NOMO-1 treated with DMSO at 0.1 percent for 48 hours (cell line): Measurements from ENCODE around the gene SDHAF2.
"Not testable (repeated sequence)": the region's sequence is repeated elsewhere in the genome, so short reads cannot be mapped to it uniquely, and the experiment has no call there.

Source experiments
- DNase-seq: peaks from one replicate; lab custom pipeline; 2025; ENCODE audit not compliant: unreplicated experiment; lab: John Stamatoyannopoulos, UW

SDHAF2 gene

DNA sequence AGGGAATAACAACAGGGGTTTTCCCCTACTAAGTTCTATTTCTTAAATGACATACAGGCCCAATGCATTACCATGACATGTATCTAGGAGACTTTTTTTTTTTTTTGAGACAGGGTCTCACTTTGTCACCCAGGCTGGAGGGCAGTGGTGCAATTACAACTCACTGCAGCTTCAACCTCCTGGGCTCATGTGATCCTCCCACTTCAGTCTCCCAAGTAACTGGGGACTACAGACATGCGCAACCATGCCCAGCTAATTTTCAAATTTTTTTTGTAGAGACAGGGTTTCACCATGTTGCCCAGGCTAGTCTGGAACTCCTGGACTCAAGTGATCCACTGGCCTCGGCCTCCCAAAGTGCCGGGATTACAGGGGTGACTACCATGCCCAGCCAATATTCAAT lies 7.7 kb upstream of the SDHAF2 start:
- DNase-seq: no peak

DNA sequence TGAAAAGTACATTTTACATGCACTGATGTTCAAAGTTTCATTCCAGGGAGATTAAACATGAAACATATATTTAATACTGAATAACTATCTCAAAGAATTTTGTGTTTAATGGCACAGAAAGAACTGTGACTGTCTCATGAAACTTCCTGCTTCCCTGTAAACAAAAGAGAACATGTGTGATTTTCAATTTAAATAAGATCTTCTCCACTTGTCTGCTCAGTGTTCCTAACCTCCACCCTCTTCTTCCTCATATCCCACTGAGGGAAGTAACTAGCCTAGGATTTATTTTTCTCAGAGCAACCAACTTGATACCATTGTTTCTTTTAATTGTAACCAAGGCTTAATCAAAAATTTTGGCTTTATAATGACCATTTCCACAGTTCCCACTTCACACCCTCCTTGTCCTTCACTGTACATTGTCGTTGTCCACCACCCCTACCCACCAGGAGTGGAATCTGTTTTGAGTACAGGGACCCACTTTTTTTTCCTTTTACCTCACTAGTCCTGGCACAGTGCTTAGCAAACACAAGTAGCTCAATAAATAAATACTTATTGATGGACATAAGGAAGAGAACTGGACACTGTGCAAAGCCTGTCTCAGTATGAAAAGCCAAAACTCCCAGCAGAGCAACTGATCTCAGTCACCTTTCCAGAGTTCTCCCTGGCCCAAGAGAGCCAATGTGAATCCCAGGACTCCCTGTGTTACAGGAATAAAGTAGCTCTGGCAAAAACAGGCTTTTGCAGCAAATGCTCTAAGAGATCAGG lies 4.4 kb upstream of the SDHAF2 start:
- DNase-seq: no peak

DNA sequence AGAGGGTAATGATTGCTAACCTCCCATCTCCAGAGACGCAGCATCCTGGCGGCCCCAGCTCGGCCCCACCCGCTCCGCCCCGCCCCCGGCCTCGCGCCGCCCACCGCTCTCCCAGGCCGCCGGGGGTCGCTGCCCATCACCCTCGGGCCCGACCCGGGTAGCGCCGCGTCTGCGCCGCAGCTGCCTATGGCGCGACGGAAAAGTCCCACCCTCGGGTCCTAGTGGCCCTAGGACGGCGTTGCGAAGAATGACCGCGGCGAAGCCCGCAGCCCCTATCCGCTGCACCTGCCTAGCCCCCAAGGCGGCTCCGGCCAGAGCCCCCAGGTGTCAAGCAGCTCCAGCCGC lies 606 bp upstream of the SDHAF2 start:
- DNase-seq: peak; percentile 39

DNA sequence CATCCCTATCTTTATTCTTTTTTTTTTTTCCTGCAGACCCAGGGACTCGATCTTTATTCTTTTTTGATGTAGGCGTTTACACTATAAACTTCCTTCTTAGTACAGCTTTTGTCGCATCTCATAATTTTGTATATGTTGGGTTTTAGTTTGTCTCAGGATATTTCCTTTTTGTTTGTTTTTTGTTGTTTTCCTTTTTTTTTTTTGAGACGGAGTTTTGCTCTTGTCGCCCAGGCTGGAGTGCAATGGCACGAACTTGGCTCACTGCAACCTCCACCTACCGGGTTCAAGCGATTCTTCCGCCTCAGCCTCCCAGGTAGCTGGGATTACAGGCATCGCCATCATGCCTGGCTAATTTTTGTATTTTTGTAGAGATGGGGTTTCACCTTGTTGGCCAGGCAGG lies 915 bp downstream of the SDHAF2 start:
- DNase-seq: not testable (repeated sequence)

DNA sequence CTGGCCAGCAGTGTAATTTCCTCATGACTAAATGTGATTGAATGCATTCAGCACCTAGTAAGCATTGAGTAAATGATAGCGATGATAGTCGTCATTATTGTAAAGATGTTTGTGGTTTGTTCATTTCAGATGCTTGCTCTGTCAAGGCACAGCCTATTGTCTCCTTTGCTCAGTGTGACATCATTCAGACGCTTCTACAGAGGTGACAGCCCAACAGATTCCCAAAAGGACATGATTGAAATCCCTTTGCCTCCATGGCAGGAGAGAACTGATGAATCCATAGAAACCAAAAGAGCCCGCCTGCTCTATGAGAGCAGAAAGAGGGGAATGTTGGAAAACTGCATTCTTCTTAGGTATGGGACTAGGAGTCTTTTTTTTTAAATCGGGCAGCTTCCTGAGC lies 7.6 kb downstream of the SDHAF2 start:
- no peak for DNase-seq

DNA sequence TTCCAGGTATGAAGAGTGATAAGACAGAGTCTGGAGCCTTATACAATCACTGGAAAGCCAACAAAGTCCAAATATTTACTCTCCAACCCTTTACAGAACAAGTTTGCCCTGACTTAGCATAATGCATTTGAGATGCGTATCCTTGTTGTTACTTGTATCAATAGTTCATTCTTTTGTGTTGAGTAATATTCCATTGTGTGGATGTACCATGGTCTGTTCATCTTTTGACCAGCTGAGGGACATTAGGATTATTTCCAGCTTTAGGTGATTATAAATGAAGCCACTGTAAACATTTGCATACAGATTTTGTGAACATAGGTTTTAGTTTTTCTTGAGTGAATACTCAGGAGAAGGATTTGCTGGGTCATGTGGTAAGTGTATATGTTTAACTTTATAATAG lies 9.7 kb downstream of the SDHAF2 start:
- no peak for DNase-seq

DNA sequence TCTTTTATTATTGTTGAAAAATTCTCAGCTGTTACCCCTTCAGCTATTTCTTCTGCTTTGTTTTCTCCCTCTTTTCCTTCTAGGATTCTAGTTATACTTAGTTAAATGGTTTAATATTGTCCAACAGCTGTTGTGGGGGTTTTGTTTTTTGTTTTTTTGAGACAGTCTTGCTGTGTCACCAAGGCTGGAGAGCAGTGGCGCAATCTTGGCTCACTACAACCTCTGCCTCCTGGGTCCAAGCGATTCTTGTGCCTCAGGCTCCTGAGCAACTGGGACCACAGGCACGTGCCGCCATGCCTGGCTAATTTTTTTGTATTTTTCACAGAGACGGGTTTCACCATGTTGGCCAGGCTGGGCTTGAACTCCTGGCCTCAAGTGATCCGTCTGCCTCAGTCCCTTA lies 12.7 kb downstream of the SDHAF2 start:
- DNase-seq: no peak

DNA sequence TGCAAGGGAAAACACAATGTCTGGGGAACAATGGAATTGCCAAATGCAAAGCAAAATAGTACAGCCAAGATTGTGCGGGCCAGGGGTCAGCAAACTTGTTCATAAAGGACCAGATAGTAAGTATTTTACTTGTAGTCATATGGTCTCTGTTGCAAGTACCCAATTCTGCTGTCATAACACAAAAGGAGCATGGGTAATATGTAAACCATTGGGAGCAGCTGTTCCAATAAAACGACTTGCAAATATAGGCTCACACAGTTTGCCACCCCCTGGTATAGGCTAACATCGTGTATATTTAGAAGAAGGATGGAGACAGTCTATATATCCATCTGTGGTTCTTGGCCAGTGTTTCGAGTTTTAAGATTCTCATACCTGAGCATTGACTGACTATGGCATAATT lies 15.6 kb downstream of the SDHAF2 start:
- no peak for DNase-seq

DNA sequence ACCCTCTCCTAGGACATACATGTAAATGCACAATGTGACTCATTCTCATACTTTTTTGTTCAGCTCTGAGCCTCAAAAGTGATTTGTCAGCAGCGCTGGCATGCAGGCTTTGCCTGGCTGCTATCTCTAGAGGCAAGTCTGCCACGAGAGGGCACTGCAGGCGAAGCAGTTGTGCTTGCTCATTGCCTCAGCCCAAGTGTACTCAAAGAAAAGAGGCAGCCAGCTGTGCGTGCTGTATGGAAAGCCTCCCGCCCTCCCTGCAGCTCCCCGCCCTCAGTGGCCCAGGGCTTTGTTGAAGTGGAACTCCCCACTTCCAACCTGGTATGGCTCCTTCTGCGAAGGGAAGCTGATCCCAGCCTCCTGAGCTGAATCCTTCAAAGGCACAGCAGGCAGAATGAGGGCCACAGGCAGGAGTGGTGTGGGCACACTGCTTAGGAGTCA lies 16.3 kb downstream of the SDHAF2 start:
- peak; percentile 11 for DNase-seq

DNA sequence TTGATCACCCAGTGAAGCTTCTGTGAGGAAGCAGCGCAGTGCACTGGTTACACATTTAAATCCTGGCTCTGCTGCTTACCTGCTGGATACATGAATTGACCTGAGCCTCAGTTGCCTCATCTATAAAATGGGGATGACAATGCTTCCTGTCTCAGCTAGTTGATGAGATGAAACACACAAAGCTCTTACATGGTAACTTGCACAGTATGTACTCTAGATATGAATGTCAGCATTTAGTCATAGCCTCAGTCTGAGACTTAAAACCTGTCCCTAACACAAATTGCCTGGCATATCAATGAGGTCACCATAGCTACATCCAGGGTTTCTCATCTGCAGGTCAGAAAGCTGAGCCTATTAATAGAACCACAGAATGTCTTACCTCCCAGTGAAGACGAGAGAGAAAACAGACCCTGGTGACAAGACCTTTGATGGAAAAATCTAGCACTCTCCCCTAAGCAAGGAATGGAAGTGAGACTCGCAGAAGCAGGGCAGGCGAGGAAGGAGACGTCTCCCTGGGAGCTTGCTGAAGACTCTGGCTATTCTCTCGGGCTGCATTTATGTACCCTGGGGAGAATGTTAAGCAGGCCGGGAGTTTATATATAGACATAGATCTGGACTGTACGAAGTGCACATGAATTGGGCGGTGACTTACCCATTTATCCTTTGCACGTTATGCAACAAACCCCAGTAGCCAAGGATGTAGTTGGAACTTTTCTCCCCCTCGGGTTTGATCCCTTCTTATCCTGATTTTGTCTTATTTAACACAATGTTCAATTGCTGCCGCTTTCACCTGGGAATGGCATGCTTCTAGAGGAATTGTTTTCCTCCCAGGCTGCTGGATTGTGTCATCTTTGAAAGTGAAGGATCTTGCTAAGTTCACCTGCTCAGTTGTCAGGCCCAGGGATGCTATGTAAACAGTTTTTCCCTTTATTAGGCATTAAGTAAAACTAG lies 18.0 kb downstream of the SDHAF2 start:
- DNase-seq: no peak

DNA sequence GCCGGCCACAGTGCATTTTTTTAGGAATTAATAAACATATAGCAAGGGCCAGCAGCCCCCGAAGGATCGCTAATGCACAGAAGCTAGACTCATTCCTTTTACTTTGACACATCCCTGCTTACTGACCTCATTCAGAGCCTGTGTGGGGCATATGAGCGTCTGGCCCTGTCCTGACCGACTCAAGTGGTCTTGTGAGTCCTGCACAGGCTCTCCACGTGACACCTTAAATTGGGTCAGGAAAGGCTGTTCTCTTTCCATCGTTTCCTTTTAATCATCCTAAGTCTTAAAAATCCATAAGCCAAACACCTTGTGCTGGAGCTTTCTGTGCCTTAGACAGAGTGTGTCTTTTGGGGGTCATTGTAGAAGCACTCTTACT lies 18.6 kb downstream of the SDHAF2 start:
- no peak for DNase-seq

DNA sequence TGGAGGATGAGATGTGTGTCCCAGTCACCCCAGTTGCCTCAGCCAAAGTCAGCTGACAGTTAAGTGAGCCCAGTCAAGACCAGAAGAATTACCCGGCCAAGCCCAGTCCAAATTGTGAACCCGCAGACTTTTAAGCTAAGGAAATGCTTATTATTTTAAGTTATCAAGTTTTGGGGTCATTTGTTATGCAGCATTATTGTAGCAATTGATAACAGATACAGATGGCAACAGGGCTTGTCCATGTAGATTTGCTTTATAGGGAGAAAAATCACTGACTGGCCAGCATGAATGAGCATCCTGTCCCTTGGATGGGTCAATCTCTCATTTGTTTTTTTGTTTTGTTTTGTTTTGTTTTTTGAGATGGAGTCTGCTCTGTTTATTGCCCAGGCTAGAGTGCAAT lies 22.9 kb downstream of the SDHAF2 start:
- DNase-seq: no peak

DNA sequence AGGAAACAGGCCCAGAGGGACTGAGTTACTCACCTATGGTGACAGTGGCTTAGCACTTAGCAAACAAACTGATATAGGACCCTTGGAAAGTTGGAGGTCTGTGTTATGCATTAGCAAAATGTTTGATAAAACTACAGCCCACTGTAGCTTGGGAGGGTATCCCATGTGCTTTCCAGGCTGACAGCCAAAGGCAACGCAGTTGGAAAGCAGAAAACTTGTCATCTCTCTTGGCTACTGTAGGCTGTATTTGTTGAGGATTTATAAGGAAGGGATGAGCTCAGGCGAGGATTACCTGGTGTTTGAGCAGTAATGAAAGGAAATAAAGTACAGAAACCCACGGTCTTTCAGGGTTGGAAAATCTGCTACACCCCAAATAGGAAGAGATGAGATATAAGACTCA lies 23.8 kb downstream of the SDHAF2 start:
- no peak for DNase-seq

DNA sequence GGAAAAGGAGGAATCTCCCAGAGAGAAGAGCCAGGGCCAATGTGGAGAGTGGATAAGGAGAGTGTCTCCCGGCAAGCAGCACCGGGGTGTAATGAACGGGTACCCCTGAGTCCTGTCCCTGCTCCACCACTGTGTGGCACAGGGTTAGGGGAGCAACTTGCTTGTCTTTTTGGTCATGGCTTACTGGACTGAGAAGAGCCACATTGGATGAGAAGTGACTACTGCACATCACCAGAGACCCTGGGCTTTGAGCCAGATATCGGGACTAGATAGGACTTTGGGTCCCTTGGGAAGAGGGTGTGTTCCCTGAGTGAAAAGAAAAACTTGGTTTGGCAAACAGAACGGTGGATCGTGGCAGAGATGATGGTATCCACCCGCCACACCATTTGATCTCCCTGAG lies 24.6 kb downstream of the SDHAF2 start:
- no peak for DNase-seq

DNA sequence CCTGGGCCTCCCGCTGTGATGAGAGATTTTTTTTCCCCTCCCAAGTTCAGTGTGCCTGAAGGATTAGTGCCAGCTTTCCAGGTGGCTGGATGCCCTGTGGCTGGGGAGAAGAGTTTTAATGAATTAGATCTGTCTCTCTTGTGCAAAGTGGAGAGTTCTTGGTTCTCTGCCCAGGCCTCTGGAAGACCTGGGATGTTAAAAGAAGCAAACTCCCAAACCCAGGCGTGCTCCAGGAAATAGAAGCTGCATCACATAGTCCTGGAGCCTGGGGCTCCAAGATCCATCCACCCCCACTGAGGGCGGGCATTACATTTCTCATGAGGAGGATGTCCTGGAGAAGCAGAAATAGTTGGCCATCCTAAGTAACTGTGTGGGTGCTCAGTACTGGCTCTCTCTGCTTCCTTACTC lies 30.6 kb downstream of the SDHAF2 start:
- no peak for DNase-seq

DNA sequence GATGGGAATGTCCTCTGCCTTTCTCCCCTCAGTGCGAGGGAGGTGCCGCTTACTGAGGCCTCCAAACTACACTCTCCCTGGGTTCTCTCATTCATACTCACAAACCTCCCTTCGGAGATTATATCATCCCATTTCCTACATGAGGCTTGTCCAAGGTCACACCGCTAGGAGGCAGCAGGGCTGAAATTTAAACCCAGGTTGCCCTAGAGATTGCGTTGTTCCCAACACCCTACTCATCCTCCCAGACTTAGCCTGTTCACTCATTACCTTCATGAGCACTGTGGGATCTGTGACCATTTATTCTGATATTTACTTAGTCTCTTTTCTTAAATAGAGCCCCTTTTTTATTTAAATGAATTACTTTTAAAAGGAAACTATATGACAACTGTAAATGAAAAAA lies 31.1 kb downstream of the SDHAF2 start:
- no peak for DNase-seq

DNA sequence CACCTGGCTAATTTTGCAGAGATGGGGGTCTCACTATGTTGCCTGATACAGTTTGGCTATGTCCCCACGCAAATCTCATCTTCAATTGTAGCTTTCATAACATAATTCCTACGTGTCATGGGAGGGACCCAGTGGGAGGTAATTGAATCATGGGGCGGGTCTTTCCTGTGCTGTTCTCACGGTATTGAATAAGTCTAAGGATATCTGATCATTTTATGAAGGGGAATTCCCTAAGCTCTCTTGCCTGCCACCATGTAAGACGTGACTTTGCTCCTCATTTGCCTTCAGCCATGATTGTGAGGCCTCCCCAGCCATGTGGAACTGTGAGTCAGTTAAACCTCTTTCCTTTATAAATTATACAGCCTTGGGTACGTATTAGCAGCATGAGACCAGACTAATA lies 37.7 kb downstream of the SDHAF2 start:
- DNase-seq: not testable (repeated sequence)

DNA sequence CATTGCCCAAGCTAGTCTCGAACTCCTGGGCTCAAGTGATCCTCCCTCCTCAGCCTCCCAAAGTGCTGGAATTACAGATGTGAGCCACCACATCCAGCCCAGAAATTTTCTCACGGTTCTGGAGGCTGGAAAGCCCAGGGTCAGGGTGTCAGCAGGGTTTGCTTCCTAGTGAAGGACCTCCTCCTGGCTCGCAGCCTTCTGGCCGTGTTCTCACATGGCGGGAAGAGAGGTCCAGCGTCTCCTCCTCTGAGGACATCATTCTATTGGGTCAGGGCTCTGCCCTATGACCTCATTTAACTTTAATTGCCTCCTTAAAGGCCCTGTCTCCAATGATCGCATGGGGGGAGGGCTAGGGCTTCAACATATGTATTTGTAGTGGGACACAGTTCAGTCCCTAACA lies 38.1 kb downstream of the SDHAF2 start:
- DNase-seq: no peak

DNA sequence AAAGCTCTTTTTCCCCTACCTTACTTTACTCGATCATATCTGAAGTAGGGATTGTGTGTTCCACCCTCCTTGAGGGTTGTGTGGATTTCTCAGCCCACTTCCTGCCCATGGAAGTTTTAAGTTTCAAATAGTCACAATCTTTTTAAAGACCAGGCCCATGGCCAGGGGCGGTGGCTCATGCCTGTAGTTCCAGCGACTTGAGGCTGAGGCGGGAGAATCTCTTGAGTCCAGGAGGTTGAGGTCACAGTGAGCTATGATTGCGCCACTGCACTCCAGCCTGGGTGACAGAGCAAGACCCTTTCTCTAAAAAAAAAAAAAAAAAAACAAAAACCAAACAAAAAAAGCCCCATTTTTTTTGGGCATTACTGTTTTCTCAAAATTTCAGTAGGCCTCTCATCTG lies 42.4 kb downstream of the SDHAF2 start:
- no peak for DNase-seq

DNA sequence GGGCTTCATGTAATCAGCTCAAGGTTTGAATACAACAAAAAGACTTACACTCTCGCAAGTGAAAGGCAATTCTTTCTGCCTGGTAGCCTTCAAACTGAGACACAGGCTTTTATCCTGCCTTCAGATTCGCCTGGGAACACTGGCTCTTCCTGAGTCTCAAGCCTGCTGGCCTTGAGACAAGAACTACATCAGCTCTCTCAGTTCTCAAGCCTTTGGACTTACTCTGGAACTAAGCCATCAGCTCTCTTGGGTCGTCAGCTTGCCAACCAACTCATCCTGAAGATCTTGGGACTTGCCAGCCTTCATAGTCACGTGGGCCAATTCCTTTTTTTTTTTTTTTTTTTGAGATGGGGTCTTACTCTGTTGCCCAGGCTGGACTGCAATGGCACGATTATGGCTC lies 42.9 kb downstream of the SDHAF2 start:
- no peak for DNase-seq

DNA sequence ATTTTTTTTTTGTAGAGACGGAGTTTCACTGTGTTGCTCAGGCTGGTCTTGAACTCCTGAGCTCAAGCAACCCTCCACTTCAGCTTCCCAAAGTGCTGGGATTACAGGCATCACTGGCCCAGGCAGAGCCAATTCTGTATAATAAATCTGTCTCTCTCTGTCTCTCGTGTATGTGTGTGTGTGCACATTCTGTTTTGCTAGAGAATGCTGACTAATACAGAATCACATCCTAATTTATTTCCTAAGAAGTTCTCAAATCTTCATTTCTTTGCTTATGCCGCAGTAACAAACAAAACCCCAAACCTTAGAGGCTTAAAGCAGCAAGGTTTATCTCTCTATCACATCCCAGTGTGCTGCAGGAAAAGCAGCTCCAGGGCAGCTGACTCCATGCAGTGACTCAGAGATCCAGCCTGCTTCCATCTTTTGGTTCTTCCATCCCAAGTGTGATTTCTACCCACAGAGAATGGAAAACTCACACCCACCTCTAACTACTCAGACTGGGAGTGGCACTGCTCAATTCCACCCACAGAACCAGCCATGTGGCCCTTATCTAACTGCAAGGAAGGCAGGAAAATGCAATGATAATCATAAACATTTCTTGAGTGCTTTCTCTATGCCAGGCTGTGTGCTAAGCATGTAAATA lies 43.6 kb downstream of the SDHAF2 start:
- no peak for DNase-seq
